GM15510 (cell line): ENCODE measurements around the gene ACY1.

Source experiments
- POLR2A ChIP-seq: IDR thresholded peaks from 3 replicates; pipeline ENCODE4 v1.6.1; 2011; ENCODE audit warnings: borderline replicate concordance; ENCODE audit not compliant: insufficient read length; ENCODE audit errors: extremely low read depth

ACY1 gene

GRCh38 chr3:52032702-52033408, 49.5 kb downstream of the ACY1 start:
- no peak for TF ChIP-seq POLR2A

GRCh38 chr3:52034212-52034611, 50.9 kb downstream of the ACY1 start:
- TF ChIP-seq POLR2A: no peak

GRCh38 chr3:52034651-52035050, 51.3 kb downstream of the ACY1 start:
- TF ChIP-seq POLR2A: no peak

GRCh38 chr3:52036222-52036694, 52.9 kb downstream of the ACY1 start:
- no peak for TF ChIP-seq POLR2A

GRCh38 chr3:52036829-52037228, 53.5 kb downstream of the ACY1 start:
- TF ChIP-seq POLR2A: no peak

- no peak for TF ChIP-seq POLR2A
Measured at GRCh38 chr3:52037291-52037690, 54.0 kb downstream of the ACY1 start.

GRCh38 chr3:52038227-52038626, 54.9 kb downstream of the ACY1 start:
- TF ChIP-seq POLR2A: no peak
